GM10266 (cell line): Measurements from ENCODE around the gene BRAF.
"Not testable (repeated sequence)": the region's sequence is repeated elsewhere in the genome, so short reads cannot be mapped to it uniquely, and the experiment has no call there.

ENCODE experiments used
- DNase-seq: peaks from one replicate; pipeline ENCODE4 v3.0.0; 2012; ENCODE audit errors: extremely low spot score
- TF ChIP-seq, protein P1 (sequence below): IDR thresholded peaks from 2 replicates; pipeline ENCODE4 v1.5.1; 2012; ENCODE audit warnings: mild to moderate bottlenecking, low read depth; ENCODE audit not compliant: control insufficient read depth, insufficient read depth; ENCODE audit errors: missing control alignments

BRAF gene

DNA sequence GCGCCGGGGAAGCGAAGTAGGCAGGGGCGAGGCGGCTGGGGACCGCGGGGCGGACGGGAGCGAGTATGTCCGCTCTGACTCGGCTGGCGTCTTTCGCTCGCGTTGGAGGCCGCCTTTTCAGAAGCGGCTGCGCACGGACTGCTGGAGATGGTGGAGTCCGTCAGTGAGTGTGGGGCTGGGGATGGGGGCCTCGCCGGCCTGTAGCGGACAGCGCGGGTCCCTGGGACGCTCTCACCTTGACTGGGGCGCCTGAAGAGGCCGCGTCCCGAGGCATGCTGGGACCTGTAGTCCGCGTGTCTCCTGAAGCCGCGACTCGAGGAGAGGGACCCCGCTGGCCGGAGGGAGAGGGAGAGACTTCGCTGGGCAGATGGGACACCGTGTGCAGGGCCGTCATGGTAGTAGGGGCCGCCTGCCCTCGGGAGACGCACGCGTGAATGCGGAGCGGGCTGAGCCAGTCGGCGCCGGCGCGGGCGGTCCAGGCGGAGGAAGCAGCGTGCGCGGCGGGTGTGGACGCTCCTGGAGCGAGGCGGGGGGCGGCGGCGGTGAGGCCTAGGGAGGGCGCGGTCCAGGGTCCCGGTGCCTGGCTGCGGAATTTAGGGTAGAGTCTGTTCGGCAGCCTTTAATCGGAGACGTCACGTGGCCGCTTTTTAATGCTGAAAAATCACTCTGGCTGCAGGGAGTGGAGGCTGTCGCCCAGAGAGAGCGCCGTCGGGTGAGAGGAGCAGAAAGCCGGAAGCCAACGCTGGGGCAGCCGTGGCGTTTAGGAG lies 227.9 kb downstream of the BRAF start, which contains the start of gene NDUFB2:
Gene NDUFB2 (plus strand): TSS at position 29 of the 767 bp plus-strand sequence. CDS start 37 bp downstream, at position 66.
- peak; percentile 82 for DNase-seq
- TF ChIP-seq, protein P1, sequence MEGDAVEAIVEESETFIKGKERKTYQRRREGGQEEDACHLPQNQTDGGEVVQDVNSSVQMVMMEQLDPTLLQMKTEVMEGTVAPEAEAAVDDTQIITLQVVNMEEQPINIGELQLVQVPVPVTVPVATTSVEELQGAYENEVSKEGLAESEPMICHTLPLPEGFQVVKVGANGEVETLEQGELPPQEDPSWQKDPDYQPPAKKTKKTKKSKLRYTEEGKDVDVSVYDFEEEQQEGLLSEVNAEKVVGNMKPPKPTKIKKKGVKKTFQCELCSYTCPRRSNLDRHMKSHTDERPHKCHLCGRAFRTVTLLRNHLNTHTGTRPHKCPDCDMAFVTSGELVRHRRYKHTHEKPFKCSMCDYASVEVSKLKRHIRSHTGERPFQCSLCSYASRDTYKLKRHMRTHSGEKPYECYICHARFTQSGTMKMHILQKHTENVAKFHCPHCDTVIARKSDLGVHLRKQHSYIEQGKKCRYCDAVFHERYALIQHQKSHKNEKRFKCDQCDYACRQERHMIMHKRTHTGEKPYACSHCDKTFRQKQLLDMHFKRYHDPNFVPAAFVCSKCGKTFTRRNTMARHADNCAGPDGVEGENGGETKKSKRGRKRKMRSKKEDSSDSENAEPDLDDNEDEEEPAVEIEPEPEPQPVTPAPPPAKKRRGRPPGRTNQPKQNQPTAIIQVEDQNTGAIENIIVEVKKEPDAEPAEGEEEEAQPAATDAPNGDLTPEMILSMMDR: peak; percentile 2

GRCh38 chr7:140696024-140696679 lies 228.6 kb downstream of the BRAF start:
- peak; percentile 92 for DNase-seq
- TF ChIP-seq, protein P1: no peak

- DNase-seq: no peak
- TF ChIP-seq, protein P1: no peak
Measured at GRCh38 chr7:140695381-140695780, 229.3 kb downstream of the BRAF start.

- TF ChIP-seq, protein P1: no peak
- DNase-seq: no peak
Measured at GRCh38 chr7:140694592-140694991, 230.1 kb downstream of the BRAF start.

- DNase-seq: not testable (repeated sequence)
Measured at GRCh38 chr7:140693849-140694248, 230.9 kb downstream of the BRAF start.

GRCh38 chr7:140691376-140692045 lies 233.2 kb downstream of the BRAF start:
- no peak for DNase-seq

More at GRCh38 chr7:140691376-140692045, 233.2 kb downstream of the BRAF start:
- TF ChIP-seq, protein P1: no peak
